ENCODE data around the gene RBM26.

- TF ChIP-seq TCF4 (CRISPR knock-in tag; IDR thresholded peaks at IDR 0.05; ENCODE audit: borderline replicate concordance) (no peak), ISL1 (CRISPR knock-in tag; IDR thresholded peaks at IDR 0.05) (no peak), ZFP30 (CRISPR knock-in tag; IDR thresholded peaks at IDR 0.05) (no peak), CSRNP3 (CRISPR knock-in tag; IDR thresholded peaks at IDR 0.05) (no peak)
Measured at GRCh38 chr13:79405831-79406596, at the start of gene RBM26.
